GM18499 (cell line): ENCODE measurements around the gene SIRT7.

Source experiments
- ATAC-seq: cut with Tn5 transposase; IDR thresholded peaks from one replicate; pipeline ENCODE4 v1.9.1; 2021; ENCODE audit warnings: moderate number of reproducible peaks; ENCODE audit not compliant: insufficient read depth, unreplicated experiment

Gene SIRT7, protein sequence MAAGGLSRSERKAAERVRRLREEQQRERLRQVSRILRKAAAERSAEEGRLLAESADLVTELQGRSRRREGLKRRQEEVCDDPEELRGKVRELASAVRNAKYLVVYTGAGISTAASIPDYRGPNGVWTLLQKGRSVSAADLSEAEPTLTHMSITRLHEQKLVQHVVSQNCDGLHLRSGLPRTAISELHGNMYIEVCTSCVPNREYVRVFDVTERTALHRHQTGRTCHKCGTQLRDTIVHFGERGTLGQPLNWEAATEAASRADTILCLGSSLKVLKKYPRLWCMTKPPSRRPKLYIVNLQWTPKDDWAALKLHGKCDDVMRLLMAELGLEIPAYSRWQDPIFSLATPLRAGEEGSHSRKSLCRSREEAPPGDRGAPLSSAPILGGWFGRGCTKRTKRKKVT

DNA sequence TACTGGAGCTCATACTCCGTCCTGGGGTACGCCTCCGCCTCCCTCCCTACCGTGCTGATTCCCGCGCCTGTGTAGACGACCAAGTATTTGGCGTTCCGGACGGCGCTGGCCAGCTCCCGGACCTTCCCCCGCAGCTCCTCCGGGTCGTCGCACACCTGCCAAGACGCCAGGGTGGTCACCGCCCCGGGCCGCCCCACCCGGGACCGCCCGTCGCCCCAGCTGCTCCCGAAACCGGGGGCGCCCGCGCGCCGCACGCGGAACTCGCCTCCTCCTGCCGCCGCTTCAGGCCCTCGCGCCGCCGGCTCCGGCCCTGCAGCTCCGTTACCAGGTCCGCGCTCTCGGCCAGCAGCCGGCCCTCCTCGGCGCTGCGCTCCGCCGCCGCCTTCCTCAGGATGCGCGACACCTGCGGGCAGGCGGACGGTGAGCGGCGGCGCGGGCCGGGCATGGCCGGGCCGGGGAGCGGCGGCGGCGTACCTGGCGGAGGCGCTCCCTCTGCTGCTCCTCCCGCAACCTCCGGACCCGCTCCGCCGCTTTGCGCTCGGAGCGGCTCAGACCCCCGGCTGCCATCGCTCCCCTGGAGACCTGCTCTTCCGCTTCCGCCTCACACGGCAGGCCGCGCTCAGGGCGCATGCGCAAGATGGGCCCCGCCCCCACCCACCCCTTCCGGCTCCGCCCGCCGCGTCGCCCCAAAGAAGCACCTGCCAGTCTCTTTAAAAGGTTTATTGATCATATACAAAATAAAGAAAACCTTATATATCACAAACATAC lies at the start of gene SIRT7:
Gene SIRT7 (minus strand): TSS at position 612 of the 768 bp plus-strand sequence. CDS start 45 bp downstream, at position 567.
- no peak for ATAC-seq

DNA sequence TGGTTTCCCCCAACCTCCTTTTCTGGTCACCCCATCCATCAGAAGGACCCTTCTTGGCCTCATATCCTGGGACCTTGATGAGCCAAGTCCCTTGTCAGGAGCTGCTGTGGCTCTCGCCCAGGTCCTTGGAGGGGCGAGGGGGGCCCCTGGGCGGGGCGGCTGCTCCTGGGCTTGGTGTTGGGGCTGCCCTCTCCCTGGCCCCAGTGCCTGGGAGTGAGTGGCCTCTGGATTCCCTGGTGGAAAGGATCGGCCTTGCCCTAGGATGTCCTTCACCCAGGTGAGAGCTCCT lies 49.2 kb upstream of the SIRT7 start:
- ATAC-seq = no peak

DNA sequence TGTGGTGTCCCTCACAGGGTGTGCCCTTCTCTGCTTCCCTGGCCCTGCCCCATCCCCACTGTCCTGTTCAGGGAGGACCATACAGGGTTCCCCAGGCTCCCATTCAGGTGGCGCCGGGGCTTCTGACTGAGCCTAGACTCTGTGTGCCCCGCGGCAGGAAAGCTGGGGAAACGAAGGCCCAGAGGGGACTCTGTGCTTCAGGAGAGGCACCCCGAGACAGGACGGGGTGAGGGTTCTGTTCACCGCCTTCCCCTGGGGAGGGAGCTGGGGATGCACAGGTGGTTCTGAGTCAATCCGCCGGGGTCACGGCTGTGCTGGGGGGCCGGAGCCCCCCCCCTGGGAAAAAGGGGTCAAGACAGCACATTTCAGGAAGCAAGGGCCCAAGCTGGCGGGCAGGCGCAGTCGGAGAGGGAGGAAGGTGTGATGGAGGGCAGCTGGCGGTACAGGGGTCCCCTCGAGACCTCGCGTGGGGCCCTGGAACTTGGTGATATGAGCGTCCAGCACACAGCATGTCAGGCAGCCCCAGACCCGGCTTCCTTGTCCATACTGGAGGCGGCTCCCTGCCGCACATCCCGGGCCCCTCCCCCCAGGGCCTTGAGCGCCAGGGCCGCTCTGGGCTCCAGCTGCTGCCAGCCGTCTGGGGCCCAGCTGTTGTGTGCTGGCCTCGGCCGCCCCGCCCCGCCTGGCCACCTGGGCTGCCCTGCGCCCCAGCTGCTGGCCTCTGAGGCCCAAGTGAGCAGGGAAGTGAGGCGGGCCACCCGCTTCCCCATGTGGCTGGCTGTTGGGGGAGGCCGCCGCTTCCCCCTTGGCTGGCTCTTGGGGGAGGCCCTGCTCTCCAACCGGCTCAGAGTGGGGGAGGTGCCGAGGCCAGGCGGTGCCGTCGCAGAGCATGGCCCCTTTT lies 48.6 kb upstream of the SIRT7 start:
- ATAC-seq = no peak

DNA sequence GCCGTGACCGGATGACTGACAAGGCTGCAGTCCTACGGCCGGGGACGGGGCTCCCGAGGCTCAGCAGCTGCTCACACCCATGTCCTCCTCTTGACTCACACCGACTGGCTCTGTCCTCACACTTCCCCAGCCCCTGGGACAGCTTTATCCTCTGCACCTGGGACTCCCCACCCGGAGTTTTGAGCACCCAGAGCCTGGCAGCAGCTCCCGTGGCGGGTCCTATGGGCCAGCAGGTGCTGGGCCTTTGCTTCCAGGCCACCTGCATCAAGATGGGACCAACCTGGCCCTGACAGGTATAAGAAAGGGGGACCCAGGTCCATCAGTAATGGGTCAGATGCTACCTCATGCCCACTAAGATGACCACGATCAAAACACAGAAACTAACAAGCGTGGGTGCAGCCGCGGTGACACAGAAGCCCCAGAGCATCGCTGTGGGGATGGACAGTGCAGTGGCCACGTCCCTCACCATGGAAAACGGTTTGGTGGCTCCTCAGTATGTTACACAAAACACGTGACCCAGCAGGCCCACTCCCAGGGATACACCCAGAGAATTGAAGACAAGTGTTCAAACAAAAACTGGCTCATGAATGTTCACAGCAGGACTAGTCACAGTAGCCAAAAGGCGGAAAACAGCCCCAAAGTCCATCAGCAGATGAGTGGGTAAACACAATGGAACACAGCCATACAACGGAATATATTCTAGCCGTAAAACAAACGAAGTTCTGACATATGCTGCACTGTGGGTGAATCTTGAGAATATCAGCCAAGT lies 46.3 kb upstream of the SIRT7 start:
- ATAC-seq = no peak

DNA sequence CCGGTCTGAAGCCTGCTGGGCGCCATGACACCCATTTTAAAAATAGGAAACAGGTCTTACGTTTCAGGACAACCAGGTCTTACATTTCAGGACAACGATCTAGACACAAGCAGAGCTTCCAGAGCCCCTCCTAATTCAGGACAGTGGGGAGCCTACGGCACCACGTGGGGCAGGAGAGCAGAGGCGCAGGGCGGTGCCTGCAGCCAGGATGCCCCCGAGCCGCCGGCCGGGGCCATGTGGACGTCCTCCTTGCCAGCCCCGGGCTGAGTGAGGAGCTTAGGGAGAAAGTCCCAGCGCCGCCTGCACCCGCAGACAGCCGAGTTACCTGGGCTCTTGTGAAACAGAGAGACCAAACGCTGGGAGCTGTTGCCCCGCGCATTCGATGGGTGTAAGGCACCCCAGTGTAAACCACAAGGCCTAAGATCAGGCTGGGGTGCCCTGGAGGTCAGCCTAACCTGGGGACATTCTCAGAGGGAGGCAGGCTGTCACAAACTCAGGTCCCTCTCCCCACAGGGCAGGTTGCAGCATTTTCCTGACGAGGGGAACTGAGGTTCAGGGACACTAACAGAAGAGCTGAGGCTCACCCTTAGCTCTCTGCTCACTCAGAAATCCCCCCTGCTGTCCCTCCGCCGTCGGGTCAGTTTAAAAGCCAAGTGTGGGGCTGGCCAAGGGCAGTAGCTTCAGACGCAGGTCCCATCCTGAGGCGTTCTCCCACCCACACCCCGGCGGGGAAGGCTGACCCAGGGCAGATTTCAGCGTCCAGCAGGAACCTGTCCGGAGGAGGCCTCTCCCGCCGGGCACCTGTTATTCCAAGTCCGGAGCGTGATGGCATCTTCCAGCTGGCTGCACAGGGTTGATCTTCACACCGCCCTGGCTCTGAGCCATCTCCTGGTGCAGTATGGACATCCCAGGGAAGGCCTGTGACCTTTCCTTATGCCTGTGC lies 44.8 kb upstream of the SIRT7 start:
- ATAC-seq = no peak

DNA sequence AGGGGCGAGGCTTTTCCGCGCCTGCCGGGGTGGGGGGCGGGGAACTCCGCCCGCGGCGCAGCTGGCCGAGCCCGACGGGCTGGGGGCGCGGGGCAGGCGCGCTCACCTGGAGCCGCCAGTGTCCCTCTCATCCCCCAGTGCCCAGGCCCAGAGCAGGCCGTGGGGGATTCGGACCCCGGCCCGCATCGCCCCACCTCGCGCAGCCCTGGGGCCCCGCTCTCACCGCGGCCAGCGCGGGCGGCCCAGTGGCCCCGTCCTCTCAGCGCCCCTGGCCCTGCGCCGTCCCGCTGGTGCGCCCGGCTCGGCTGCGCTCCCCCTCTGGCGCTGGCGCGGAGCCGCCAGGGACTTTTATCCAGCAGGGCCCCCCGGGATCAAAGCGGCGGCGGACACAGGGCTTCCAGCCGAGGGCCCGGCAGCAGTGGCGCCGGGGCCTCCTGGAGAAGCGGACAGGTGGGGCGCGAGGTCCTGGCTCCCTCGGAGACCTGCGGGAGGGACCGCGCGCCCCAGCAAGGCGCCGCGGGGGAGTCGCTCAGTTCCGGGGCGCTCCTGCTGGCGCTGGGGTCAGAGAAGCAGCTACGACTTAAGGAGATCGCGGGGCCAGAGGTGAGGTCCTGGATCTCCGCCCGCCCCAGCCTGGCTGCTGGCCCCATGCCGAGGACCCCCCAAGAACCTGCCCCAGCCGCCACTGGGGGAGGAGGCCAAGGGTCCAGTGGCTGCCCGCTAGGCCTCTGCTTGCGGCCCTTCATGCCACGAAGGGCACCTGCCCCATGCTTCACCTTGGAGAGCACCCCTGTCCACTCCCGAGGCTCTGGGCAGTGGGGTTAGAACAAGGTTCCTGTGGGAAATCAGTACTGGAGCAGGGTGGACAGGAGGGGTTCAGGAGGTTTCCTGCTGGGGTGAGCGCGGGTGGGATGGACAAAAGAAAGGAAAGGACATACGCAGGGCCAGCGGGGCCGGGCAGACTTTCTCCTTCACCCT lies 43.8 kb upstream of the SIRT7 start:
- ATAC-seq = no peak

DNA sequence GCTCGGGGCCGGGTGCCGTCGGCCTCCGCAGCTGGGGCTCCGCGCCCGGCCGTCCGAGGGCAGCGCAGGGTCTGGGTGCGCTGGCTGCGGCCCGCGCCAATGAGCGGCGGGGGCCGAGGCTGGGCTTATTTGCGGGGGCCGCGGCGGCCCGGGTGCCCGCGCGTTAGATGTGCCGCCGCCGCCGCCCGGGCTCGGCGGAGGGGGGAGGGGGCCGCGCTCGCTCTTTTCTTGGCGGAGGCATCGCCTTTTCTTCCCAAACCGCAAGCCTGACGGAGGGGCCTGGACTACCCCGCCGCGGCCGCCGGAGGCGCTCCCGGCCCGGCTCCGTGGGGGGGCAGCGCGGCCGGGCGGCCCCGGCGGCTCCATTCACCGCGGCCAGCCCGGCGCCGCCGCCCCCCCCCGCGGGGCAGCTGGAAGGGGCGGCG lies 43.1 kb upstream of the SIRT7 start, which contains the start of gene NOTUM:
Gene NOTUM (minus strand): TSS at position 101 of the 425 bp plus-strand sequence. CDS start 278 bp downstream, outside the sequence.
- ATAC-seq = no peak

DNA sequence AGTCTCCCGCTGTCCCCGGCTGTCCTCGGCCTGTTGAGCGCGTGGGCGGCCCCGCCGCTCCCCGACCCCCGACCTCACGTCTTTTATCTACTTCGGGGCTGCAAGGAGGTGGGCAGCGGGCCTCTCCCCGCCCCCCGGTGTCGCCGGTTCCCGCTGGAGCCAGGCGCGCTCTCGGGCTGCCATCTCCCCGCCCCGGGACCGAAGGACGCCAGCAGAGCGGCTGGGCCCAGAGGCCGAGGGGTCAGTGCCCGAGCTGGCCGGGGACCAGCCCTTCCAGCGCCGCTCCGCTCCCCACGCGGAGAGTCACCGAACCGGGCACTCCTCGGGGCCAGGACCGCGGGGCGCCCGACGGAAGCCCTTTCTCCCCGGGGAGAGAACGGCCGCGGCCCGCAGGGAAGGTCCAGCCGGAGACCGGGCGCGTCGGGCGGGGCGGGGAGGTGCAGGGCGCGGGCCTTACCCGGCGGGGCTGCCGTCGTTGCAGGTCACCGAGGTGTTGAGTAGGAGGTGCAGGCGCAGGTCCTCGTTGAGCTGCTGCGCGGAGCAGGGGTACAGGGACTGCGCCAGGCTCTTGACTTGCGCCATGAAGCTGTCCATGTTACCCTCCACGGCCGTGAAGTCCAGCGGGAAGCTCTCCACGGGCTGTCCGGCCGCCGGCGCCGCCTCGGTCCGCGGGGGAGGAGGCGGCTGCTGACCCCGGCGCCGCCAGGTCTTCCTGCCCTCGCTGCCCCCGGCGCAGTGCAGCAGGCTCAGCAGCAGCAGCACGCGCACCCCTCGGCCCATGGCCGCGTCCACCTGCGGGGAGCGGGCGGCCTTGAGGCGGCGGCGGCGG lies 42.4 kb upstream of the SIRT7 start:
- no peak for ATAC-seq

DNA sequence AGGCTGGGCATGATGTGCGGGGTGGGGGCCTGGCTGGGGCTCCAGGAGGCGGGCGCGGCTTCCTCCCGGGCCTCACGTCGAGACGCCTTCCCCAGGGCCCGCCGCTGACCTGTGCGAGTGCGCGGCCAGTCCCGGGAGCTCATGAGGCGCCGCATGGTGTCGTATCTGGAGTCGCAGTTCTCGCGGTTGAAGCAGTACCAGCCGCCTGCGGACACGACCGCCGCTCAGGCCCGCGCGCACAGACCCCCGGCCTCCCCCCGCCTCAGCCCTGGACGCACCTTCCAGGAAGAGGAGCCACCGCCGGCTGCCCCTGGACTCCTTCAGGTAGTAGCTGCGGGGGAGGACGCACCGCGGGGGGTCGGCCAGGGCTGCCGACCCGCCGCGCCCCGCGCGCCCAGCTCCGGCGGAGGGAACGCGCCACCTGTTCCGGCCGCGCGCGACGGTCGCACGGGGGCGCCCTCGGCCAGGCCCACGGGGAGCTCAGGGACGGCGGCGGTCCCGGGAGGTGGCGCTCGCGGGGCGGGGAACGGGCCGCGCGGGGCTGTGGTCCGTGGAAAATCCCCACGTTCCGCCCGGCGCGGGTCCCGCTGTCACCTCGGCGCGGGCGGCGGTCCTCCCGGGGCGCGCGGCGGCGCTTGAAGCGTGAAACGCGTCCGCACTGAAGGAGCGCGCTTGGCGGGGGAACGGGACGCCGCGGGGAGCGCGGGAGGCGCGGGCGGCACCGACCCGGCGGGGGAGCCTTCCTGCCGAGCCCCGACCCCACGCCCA lies 41.6 kb upstream of the SIRT7 start:
- ATAC-seq = no peak

DNA sequence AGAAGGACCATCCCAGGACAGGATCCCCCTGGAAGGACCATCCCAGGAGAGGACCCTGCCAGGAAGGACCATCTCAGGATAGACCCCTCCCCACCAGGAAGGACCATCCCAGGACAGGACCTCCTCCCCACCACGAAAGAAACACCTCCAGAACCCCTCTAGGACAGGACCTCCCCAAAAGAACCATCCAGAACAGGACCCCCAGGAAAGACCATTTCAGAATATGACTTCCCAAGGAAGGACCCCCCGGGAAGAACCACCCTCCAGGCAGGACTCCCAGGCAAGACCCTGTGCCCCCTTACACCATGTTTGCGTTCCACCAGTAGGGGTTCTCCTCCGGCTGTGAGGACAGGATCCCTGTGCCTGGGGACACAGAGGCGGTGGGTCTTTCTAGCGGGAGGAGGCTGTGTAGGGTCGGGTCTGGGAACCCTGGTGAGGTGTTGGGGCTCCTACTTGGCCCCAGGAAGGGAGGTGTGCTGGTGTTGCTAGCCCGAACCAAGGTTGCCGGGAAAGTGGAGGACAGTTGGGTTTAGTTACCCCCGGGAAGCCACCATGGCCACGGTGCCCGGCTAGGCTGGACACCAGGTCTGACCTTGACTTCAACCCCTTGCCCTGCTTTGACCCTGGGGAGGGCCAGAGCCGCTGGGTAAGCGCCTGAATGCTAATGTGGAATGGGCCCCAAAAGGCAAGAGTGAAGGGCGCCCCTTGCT lies 40.8 kb upstream of the SIRT7 start:
- no peak for ATAC-seq

DNA sequence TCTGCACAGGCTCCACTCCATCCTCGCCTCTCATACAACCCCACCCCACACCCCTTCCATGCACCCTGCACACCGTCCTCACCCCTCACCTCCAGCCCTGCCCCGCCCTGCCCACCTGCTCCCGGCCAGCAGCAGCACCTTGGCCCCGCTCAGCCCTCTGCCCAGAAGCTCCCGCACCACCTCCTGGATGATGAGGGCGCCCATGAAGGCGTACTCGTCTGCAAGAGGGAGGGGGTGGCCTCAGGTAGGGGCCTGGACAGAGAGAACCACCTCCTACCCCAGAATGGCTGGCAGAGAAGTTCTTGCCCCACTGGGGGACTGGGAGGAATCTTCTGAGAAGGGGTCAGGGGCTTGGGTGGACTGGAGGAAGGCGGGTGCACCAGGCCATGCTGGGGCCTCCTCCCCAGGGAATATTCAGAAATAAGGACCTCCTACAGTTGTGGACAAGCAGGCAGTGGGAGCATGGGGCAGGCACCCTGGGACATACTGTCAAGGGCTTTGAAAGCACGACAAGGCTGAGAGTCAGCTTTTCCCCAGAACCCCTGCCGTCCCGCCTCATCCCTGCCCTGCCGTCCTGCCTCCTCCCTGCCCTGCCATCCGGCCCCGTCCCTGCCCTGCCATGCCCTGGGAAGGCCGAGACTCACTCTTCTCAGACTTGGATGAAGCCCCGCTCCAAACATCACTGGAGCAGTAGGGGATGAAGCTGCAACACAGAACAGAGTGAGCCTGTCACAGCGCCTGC lies 39.9 kb upstream of the SIRT7 start:
- ATAC-seq = no peak

DNA sequence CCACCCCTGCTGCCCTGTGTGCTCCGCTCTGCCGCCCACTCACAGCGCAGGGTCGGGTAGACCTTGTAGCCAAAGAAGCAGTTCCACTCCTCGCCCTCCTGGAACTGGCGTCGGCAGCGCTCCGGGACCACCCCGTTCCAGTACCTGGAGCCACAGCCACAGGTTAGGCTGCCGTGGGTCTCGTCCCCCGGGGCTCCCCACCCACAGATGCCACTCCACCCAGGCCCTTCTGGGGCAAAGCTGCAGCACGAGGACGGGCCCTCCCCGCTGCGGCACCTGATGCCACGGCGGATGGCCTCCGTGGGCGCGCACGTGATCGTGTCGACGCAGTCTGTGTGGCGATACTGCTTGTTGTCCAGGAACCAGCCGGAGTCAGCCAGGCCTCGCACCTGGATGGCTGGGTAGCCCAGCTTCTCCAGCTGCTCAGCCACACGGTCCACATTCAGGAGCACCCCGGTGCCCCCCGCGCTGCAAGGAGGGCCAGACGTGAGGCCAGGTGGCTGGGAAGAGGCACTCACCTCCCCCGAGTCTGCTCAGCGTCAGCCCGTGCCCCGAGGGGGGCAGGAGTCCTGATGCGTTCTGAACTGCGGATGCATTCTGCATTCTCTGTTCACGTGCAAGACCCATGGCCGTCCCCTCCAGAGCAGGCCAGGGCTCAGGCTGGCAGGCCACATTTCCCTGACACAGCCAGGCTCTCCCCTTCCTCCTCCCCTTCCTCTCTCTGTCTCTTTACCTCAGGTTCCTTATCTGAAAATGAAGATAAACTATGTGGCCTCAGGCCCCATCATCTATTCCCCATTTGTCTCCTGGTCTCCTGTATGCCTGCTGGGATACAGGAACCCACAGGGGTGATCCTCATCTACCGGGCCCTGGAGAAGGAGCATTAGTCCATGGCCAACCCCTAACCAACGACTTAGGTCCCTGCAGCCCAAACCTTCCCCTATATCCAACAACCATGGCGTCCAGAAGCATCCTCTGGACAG lies 38.9 kb upstream of the SIRT7 start:
- ATAC-seq = no peak

DNA sequence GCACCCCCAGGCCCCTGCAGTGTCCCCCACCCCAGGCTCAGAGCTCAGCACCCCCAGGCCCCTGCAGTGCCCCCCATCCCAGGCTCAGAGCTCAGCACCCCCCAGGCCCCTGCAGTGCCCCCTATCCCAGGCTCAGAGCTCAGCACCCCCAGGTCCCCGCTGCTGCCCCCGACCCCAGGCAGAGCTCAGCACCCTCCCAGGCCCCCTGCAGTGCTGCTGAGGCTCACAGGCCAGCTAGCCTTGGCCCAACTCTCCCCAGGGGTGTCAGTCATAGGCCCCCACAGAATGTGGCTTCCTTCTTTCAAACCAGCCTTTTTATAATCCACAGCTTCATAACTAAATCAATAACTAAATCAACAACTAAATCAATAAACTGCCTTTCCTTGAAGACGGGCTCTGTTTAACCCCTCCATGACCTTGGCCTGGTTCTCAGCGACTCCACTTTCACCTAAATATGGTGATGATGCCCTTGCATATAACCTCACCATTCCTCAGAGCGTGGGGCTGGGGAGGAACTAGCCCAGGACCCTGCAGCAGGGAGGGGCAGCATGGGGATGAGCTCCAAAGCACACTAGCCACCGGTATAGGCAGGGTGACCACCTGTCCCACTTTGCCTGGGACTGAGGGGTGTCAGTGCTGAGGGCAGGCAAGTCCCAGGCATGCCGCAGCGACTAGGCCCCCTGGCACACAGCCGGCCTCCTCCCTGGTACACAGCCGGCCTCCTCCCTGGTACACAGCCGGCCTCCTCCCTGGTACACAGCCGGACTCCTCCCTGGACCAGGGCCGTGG lies 38.0 kb upstream of the SIRT7 start:
- ATAC-seq = no peak
